C4-2B (cell line): Measurements from ENCODE around the gene COG5.

ENCODE experiments used
- ZFX ChIP-seq: fragments of 450-650 bp; IDR thresholded peaks from 2 replicates; pipeline ENCODE4 v1.6.1; 2017
- TF ChIP-seq, protein P1 (sequence below): fragments of 450-650 bp; conservative IDR thresholded peaks from 2 replicates; pipeline ENCODE4 v1.5.1; 2017; ENCODE audit warnings: mild to moderate bottlenecking

DNA sequence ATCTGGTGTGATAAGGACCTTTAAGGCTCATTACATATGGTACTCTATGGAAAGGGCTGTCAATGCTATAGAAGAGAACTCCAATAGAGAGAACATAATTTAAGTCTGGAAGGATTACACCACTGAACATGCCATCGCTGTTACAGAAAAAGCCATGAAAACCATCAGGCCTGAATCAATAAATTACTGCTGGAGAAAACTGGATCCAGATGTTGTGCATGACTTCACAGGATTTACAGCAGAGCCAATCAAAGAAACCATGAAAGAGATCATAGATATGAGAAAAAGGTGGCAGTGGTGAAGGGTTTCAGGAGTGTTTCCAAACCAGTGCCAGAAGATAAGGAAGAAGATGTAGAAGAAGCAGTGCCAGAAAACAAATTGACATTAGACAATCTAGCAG lies 112.8 kb downstream of the COG5 start:
- TF ChIP-seq, protein P1, sequence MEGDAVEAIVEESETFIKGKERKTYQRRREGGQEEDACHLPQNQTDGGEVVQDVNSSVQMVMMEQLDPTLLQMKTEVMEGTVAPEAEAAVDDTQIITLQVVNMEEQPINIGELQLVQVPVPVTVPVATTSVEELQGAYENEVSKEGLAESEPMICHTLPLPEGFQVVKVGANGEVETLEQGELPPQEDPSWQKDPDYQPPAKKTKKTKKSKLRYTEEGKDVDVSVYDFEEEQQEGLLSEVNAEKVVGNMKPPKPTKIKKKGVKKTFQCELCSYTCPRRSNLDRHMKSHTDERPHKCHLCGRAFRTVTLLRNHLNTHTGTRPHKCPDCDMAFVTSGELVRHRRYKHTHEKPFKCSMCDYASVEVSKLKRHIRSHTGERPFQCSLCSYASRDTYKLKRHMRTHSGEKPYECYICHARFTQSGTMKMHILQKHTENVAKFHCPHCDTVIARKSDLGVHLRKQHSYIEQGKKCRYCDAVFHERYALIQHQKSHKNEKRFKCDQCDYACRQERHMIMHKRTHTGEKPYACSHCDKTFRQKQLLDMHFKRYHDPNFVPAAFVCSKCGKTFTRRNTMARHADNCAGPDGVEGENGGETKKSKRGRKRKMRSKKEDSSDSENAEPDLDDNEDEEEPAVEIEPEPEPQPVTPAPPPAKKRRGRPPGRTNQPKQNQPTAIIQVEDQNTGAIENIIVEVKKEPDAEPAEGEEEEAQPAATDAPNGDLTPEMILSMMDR = no peak
- no peak for TF ChIP-seq ZFX
